Inflammatory macrophage (primary cell): ENCODE results near the gene ZNF277.

ENCODE experiments used
- DNase-seq, 2 donors: peaks; one replicate each; pipeline ENCODE4 v3.0.0-alpha.2; 2020 to 2022

The ZNF277 gene

DNA sequence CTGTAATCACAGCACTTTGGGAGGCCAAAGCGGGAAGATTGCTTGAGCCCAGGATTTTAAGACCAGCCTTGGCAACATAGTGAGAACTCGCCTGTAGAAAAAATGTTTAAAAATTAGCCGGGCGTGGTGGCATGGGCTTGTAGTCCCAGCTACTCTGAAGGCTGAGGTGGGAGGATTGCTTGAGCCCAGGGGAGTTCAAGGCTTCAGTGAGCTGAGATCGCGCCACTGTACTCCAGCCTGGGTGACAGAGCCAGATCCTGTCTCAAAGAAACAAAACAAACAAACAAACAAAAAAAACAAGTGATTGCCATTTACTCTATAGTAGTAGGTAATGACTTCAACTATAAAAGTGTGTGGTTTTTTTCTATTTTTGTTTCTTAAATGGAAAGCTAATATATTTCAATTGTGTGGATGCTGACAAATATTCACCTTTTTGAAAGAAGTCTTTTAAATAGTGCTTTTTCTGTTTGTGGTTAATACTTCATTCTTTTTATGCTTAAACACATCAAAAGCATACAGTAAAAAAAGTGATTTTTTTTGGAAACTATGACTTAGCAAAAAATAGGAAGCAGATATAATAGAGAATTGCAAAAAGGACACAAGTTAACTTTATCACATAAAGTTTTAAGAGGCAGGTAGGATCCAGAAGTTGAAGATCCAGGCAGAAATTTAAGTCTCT, 48.4 kb downstream of the ZNF277 start:
- DNase-seq, result no peak

DNA sequence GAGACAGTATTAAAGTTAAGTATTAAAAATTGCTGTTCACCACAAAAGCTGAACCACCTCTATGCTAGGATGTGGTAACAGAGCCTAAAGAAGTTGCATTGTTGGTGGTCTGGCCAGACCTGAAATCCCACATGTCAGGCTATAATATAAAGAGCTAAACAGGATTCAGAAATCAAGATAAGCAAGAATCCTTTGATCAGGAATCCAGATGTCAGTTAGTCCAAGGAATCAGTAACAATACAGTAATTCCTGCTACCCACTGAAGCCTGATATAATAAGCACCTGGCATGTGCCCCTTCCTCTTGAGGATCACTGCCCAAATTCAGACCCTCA, 48.9 kb downstream of the ZNF277 start:
- no peak for DNase-seq

DNA sequence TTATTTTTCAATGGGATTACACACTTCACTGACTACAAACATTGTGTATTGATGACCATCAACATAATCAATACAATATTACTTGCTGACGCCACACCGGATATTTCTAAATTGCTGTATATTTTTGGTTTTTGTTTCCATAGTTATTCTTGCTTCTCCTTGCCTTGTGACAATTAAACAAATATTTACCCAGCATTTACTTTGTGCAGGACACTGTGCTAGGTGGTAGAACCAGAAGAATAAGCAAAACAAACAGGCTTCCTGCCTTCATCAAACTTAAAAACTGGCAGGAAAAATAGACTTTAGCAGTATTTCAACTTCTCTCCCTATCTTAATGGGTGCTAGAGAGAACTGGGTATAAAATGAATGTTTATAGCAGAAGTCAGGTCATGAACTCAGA, 50.6 kb downstream of the ZNF277 start:
- DNase-seq, result no peak

DNA sequence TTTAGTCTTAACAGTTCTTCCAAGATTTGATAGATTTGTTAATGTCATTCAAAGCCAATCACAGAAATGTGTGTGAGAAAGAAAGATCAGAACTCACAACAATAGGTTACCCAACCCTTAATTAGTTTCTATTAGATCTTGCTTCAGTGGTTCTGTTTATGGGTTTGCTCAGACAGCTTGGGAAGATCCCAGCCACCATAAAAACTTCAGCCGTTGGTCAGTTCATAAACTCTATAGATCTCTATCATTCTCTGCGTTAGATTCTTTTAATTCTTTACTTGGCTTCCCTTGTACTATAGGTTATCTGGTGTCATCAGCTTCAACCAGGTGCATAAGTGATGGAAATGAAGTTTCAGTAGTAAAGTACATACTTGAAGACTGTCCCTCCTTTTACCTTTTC, 54.4 kb downstream of the ZNF277 start:
- no peak for DNase-seq

DNA sequence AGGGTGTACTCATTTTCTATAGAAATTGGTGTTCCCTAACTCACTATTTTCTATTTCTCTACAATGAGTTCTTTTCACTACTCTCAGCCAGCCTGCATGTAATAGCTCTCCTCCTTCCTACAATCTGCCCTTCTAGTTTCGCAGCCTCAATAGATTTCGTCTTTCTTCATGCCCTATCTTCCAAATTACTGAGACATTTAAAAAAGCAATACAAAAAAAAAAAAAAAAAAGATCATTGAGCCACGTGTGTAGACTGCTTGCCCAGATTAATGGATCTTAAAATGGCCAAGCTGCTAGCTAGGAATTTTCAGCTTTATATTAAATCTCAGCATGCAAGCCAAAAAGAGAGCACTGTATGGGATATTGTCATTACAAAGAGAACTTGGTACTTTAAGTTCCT, 55.5 kb downstream of the ZNF277 start:
- DNase-seq, result no peak

DNA sequence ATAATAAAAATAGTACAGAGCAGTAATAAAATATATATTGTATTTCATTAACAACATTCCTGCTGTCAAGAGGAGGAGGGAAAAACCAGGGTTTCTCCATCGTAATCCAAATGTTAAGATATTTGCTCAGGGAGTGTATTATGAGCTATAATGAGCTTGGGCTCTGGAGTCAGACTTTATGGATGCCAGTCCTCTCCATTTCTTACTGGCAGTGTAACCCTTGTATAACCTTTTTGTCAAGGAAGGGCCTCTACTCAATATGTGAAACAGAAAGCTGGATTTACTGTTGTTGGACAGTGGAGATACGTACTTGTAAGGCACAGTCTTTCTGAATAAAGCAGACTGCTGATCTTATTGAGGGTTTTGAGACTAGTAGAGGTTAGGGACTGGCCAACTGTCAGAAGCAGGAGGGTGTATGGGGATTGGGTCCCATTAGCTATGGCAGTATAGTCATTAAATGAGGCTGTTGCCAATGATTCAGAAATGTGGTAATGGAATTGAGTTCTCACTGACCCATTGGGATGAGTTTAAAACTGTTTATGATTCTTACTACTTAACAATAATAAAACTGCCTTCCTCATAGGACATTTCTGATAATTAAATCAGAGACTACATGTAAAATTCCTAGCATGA, 56.5 kb downstream of the ZNF277 start:
- DNase-seq, result no peak

DNA sequence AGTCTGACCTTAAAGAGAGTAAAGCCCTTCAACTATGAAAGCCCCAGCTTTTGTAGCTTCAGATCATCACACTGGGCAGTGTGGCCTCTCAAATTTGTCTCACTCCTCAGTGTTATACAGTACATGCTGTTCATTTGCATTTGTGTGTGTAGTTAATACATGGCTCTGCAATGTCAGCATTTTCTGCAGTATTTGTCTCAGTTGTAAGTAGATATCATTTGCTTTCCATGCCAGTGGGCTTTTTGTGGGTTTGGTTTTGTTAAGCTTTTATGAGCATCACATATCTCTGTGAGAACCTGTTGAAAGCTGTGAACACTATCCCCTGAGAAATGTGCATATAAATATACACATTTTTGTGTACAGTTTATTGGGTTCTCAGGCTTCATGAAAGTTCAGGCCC, 57.0 kb downstream of the ZNF277 start:
- DNase-seq, result no peak

DNA sequence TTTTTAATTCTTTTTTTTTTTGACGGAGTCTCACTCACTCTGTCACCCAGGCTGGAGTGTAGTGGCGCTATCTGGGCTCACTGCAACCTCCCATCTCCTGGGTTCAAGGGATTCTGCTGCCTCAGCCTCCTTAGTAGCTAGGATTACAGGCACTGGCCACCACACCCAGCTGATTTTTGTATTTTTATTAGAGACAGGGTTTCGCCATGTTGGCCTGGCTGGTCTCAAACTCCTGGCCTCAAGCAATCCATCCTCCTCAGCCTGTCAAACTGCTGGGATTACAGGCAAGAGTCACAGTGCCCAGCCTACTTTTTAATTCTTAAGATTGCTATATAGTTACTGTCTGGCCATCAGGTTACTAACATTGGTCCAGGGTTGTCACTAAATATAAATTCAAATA, 59.6 kb downstream of the ZNF277 start:
- no peak for DNase-seq

DNA sequence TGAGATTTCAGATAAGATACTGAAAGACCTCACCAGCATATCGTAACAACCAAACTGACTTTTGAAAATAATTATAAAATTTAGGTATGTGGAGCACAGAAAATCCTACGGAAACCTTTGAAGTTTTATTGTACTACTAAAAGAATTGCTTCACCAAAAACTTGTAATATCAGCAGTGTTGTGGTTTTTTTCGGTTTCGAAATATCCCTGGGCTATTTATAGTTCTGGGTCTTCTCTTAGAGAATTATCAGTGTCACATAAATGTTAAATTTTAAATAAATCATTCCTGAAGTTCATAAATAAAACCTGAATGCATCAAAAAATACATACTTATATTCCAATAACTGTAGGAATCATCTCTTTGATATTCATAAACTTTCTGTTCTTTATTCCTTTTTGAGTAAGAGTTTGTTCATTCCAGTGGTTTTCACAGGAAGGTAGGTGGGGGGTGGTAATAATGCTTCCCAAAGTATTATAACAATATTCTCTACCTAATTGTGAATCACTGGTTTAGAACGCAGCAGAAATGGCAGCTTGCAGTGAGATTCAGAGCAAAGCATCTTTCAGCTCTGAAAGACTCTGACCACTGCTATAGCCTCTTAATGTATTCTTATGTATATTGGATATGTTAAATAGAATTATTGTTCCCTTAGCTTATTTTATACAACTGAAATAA, 60.2 kb downstream of the ZNF277 start:
- DNase-seq, result peak; percentile 30 to 59

DNA sequence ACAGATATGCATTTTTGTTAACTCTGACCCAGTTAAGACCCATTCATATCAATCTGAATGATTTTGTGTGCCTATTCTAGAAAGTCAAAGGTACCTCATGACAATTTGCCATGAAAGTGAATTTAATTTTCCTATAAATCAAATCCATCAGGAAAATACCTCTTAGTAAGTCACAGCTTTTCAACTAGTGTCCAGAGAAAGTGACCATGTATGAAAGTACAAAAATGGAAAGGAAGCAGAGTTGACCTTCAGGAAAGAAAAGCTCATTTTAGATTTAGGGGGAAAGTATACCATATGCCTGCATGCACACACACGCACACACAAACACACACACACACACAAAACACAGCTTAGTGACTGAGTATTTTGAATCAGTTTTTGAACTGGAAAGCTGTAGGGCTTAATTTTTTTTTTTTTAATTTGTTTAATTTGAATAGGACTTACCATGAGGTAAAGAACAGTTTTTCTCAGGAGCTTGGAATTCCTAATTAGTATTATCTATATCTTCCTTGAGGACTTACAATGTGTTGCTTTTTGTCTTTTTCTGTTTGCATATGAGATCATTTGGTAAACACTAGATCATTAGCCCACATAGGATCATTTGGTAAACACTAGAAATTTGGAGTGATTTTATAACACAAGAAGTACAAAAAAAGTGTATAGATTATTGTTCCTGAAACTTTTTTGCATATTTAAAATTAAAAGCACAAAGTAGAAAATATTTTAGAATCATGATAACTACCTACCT, 61.6 kb downstream of the ZNF277 start:
- DNase-seq, result no peak

DNA sequence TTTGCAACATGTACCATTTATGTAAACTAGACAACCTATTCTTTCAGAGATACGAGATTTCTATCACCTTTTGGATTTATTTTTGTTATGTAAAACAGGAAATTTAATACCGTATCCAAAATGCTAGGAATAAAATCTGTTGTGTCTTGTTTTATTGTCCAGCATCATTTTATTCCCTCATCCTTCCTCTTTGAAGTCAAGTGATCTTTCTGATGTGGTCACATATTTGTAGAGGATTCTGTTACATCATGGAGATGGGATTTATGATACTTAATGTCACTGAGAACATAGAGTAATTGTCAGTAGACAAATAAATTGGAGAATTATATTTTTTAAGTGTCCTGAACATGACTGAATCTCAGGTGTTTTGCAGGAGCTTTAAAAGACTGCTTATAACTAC, 64.7 kb downstream of the ZNF277 start:
- DNase-seq, result no peak

DNA sequence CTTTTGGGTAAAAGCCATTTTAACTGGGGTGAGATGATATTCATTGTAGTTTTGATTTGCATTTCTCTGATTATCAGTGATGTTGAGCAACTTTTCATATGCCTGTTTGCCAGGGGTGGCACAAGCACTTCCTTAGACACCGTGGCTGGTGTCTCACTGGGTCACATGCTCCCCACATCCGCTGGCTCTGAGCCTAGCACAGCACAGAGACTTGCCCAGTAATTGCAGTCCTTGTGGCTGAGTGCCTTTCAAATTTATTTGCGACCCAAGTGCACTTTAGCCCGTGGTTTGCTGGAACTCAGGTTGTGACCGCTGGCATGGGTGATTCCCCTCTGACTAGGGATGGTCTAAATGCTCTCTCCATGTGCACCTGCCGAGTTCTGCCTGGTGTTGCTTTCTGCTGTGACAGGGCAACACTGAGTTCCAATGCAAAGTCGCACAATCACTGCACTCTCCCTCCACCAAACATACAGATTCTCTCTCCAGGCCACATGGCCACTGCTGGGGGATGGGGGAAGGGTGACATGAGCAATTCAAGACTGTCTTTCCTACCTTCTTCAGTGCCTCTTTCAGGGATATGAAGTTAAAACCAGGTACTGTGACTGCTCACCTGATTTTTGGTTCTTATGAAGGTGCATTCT, 66.5 kb downstream of the ZNF277 start:
- DNase-seq, result peak; percentile 35 to 45

DNA sequence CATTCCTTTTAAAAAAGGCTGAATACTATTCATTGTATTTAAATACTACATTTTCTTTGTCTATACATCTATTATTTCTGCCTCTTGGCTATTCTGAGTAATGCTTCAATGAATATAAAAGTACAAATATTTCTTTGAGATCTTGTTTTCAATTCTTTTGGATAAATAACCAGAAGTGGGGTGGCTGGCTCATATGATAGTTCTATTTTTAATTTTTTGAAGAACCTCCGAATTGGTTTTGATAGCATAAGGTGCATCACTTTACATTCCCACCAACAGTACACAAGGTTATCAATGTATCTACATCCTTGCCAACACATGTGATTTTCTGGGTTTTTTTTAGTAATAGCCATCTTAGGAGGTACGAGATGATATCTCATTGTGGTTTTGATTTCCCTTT, 72.5 kb downstream of the ZNF277 start:
- DNase-seq, result no peak

DNA sequence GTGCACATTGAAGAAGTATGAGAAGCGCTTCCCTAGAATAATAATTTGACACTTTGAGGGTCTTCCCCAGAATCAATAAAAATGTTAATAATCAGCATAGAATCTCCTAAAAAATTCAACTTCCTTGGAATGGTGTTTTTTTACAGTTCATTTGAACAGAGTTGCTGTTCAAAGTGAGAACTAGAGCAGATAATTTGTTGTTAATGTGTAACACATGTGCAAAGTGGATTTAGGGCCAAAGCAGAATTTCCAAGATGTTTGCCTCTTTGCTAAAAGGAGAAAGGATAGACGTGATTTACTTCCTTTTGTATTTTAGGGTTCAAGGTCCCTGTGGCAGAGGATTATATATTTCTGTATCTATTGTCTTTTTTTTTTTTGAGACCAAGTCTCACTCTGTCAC, 73.8 kb downstream of the ZNF277 start:
- DNase-seq, result no peak

DNA sequence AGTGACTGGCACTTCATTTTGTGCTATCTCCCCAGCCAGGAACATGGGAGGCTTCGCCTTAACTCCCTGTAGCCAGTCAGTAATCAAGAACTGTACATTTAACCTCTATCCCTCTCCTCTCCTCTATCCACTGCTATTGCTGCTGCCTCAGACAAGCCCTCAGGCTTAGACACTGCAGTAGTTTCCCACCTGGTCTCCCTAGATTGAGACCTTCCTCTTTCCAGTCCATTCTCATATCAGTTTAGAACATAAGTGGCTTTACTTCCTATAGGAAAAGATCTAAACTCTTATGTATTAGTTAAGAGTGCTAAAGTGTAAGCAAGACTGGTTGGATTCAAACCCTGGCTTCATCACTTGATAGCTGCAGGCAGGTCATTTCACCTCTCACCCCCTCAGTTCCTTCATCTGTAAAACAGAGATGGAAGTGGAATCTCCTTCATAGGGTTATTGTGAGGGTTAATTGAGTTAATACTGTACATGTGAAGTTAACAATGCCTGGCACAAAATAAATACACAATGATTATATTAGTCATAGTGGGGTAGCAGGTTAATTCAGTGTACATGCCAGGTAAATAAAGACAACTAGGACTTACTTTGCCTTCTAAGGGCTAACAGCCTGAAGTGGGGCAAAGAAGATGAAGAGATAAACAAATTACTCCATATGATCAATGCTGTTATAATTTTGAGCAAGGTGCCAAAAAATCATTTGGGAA, 76.1 kb downstream of the ZNF277 start:
- DNase-seq, result no peak

DNA sequence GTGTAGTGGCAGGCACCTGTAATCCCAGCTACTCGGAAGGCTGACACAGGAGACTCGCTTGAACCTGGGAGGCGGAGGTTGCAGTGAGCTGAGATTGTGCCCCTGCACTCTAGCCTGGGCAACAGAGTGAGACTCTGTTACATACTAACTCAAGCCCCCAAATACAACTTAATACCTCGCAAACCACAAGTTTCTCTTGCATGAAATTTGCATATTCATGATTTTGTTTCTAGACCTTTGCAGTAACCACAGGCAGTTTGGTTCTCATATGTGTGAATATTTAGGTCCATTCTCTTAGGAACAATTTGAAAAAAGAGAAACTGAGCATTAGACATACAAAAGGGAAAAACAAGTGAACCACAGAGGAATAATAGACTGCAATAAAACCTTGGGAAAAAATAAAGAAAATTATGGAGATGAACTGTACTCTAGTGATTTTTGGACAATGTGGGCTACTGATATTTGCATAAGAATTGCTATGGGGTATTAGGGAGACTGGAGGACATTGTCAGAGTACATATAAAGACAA, 77.0 kb downstream of the ZNF277 start:
- no peak for DNase-seq

DNA sequence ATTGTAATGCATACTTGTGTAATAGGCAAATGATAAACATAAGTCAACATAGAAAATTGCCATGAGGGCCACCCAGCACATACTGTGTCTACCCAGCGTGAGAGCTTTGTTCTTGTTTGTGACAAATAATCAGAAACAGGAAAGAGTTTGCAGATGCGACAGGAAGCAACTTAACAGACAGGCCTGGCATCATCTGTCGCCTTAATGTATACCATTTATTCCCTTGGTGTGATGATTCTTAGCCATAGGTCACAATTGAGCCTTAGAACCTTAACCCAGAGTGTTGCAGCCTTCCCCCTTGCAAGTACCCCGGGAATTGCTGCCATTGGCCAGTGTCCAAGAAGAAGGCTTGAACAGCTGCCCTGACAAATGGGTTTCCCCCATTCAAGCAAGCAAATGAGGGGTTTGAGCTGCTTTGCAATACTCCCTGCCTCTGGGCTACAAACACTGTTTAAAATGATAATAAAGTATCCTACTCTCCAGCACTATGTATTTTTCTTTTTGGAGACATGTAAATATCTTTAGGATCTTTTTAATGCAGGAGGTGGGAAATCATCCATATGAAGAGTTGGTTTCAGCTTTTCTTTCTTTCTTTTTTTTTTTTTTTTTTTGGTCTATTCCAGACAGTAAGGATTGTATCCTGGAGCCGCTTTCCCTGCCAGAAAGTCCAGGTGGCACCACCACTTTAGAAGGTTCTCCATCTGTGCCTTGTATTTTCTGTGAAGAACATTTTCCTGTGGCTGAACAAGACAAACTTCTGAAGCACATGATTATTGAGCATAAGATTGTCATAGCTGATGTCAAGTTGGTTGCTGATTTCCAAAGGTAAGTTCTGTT, 80.0 kb downstream of the ZNF277 start:
- DNase-seq, result no peak

DNA sequence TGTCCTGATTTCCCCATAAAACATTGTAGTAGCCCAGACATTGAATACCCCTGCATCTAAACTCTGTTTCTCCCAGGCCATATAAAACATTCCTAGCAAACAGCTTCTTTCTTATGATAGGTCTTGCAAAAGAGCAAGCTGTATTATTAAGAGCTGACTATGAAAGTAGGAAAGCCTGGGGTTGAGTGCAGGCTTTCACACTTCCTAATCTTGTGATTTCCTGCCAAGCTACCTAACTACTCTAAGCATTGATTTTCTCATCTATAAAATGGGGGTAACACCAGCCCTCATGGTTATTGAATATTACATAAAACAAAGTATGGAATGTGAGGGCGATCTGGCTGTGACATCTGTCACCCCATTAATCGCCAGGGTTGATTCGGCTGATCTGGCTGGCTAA, 81.8 kb downstream of the ZNF277 start:
- DNase-seq, result no peak

DNA sequence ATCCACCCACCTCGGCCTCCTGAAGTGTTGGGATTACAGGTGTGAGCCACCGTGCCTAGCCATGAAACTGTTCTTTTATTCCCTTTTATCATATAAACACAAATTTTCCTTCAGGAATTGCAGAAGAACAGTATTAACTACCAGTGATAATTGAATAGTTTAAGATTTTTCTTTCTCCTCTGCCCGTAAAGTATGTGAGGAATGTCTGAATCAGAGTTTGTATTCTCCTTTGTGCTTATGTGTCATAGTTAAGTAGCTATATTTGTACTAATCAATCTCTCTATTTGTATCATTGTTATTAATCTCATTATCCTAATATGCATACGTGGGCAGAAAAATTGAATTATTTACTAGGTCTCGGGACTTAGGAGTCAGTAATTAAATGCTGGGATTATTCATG, 83.6 kb downstream of the ZNF277 start:
- no peak for DNase-seq

DNA sequence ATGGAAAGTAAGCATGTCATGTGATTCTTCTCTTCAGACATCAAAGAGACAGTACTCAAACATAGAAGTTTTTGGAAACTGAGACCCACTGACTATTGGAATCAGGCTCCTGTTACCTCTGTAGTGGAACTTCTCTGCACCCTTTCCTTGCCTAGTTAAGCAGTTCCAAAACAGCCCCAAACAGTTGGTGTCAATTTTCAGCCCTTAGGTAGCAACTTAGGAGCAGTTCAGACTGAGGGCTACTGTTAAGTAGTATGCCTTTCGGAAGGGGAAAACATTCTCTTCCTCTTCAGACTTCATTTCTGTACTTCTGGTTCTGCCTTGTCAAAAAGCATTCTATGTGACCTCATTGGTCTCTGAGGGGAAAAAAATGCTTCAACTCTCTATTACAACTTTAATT, 85.7 kb downstream of the ZNF277 start:
- no peak for DNase-seq

DNA sequence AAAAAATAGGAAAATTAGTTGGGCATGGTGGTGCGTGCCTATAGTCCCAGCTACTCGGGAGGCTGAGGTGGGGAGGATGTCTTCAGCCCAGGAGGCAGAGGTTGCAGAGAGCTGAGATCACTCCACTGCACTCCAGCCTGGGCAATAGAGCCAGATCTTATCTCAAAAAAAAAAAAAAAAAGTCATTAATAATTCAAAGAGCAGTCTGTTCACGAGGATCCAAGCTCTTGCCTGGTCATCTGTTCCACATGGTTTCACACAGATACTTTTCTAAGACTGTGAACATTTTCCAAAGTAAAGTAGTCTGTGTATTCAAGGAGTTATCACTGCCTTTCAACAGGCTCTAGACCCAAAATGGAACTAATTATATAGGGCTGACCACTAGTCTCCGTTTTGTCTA, 86.9 kb downstream of the ZNF277 start:
- DNase-seq, result no peak
